Activated T-cell treated with anti-CD3 and anti-CD28 coated beads for 4 hours (primary cell): ENCODE measurements around the gene CRIM1.

Source experiments
- DNase-seq: peaks from one replicate; pipeline ENCODE4 v3.0.0-alpha.2; 2020

Gene CRIM1

DNA sequence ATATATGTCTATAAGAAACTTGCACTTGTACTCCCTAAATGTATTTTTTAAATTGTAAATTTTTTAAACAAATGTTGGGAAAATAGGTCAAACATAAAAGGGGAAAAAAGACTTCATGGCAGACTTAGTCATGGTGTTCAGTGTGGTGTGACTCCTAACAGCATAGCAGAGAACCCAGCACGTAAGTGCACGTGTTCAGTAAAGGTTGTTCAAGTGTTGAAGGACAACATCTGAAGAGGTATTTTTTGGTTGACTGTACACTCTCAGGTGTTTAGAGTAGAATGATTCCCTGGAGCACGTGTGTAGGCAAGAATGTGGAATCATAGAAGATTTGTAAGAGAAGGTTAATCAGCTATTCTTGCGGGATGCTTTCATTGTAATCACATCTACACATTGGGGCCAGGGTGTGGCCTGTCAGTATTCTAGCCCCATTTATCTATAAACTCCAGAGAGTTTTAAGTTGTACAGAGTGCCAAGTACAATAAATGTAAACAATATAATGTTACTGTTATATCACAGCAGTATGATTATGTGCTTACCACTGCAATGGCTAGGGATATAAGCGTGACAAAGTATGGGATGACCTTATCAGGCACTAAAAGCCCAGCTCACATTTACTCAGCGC is 106.8 kb downstream of the CRIM1 start:
- no peak for DNase-seq

DNA sequence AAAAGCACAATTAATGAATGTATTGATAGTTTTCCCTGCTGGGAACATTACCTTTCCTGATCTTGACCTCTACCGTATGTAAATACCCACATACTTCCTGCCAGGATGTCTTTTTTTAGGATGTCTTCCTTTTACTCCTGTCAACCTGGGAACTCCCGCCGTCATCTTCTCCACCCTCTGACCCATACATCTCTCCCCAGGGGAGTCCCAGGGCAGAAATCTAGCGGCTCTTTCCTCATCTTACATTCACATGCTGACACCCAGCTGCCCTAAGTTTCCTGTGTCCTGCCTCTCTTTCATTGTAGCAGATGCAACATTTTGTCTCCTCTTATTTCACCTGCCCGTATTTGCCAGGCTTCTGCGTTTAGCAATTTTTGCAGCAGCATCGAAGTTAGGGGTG is 107.8 kb downstream of the CRIM1 start:
- DNase-seq, result no peak

DNA sequence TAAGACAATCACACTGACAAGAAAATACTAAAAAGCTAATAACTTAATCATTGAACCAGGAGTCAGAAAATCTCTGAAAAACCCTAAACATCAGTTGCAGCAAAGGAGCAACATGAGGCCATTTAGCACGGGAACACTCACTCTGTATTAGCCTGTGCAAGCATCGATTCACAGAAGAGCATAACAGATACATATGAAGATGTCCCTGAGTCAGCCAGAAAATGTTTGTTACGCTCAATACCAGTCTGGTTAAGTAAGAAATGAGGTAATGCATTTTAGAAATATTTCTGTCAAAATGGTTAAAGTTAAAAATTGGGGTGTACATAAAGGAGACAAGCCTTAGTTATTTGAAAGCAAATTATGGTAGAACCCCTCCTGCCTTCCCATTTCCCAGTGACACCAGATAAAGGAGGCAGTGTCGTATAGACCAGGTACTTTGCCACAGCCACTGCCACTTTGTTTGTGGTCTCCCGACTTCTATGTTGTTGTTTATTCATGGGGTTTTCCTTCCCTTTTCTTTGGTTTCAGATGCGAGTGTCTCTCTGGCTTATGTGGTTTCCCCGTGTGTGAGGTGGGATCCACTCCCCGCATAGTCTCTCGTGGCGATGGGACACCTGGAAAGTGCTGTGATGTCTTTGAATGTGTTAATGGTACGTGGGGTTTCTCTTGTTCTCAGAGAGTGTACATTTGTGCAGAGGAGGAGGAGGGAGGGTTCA is 108.6 kb downstream of the CRIM1 start:
- DNase-seq, result no peak

DNA sequence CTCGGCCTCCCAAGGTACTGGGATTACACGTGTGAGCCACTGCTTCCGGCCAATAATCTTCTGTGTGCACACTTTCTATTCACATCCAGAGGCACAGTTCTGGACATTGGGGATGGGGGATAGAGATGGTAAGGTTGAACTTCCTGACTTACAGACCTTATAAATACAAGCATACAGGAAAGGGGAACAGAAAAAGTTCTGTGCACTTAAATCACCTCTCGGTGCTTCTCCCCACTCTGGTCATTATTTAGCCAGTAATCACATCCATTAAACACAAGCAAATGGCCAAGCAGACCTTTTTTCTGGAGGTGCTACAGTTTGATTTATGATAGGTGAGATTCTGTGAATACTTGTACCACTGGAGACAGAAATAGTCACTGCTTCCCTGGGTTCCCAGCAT is 110.6 kb downstream of the CRIM1 start:
- DNase-seq, result no peak

DNA sequence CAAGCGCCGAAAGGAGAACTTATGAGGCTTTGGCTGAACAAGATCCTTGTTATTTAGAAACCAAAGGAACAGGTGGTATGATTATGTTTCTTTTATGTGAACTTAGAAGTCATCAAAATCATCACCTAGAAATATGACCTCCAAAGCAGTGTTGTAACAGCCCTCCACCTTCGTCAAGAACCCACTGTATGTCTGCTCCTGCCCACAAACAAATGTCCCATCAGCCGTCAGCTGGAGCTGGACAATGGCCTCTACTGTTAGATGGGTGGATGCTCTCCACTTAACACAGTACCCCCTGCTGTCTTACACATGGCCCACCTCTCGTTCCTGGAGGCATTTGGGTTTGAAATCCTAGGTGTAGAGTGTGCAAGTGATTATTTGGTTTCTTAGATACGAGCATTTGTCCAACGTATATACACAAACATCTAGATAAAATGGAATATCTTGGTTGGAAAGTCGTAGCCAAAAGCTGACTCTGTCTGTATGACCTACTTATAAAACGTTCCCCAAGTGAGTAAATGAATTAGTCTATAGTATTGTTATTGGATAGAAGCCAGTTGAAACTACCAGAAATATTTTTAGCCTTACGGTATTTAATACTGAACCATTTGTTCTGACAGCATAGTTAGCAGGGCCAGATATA is 113.0 kb downstream of the CRIM1 start:
- DNase-seq, result no peak

DNA sequence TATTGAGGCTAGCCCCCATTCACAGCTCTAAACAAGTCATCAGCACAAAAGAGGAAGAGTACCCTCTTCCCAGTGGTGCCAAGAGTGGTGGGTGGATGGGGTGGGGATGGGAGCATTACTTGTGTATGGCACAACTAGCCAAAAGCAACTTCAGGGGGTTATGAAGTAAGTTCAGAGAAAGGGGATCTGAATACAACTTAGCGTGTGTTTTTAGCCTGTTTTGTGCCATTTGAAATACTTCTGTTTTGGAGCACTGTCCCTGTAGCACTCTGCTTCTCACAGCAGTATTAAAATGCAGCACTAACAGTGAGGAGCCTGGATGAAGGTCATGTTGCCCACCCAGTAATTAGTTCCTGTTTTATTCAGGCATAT is 113.5 kb downstream of the CRIM1 start:
- no peak for DNase-seq

DNA sequence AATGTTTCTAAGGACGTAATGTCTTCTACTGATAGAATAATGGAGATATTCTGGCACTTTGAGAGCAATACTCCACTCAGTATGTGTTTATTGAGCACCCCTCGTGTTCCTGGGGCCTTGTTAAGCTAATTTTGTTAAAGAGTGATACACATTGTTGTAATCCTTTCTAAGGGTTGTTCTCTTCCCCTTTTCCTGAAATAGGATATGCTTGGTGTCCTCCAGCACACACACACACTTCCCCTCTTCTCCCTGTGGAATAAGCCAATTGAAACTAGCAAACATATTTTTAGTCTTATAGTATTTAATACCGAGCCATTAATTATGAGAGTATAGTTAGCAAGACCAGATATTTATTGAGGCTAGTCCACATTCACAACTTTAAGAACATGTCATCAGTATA is 114.1 kb downstream of the CRIM1 start:
- no peak for DNase-seq

DNA sequence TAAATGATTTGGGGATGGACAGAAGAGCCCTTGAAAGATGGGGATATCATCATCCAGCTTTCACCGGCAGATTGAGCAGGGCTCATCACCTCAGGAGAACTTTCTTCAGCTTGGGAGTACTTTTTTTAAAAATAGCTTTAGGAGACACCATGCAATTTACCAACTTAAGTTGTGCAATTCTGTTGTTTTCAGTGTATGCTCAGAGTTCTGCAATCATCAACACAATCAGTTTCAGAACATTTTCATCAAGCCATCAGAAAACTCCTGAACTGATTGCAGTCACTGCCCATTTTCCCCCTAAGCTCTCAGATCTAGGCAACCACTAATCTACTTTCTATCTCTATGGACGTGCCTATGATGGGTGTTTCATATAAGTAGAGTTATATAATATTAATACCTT is 117.7 kb downstream of the CRIM1 start:
- DNase-seq, result no peak

DNA sequence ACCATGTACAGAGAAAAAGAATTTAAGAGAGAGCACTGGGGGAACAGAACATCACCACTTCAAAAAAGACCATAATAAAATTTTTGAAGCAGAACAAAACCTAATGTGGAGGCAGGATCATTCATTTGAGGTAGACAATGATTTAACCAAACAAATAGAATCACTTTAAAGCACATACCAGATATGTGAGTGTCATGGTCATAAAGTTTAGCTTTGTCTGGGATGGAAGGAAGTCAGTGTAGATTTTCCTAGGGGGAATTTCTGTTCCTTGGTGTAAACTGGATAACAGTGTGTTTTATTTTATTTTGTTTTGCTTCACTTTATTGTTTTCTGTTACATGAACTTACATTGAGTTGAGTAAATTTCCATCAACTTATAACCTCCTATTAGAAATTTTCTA is 120.8 kb downstream of the CRIM1 start:
- no peak for DNase-seq

DNA sequence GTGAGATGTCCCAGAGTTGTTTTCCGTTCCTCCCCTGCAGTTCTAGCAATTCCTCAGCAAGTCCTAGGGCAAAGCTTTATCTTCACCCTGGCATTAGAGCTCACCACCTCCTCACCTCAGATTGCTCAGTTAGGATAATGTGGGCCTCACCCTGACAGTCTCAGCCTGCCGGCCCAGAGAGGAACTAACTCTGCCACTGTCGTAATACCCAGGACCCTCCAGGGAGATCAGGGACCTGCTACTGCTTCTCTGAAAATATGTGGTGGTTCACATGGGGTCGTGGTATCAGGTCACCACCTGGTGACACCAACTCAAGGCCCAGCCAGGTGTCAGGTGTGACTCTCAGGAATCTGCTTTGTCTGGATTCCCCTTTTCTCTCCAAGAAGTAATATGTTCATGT is 121.7 kb downstream of the CRIM1 start:
- DNase-seq, result no peak

DNA sequence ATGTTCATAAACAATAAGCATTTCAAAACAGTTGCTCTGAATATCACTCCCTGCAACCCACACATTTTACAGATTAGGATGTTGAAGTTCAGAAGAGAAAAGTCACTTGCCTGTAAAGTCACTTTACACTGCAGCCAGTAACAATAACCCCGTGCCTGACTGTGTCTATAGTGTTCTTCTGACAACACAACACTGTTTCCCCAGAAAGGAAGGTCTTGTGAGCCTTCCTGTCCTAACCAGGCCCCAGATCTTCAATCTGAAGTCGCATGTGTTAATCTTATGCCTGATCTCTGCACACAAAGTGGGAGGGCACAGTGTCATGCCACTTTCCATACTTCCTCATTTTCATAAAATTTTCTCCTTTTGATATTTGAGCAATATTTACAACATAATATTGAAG is 122.2 kb downstream of the CRIM1 start:
- no peak for DNase-seq

DNA sequence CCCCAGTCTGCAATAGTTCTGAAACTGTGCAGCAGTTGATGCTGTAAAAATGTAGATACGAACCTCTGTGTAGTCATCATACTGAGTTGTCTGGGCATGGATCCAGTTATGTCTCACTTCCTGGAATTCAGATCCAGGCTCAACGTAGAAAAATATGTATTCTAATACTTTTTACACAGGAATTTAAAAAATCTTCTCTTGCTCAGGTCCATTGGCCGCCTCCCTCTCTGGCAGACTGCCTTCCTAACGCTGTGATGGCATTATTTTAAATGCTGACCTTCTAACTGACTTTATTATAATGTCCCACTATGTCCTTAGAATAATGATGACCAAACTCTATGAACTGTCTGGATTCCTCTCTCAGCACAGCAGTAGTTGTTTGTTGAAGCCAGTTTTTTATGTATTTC is 122.8 kb downstream of the CRIM1 start:
- no peak for DNase-seq

DNA sequence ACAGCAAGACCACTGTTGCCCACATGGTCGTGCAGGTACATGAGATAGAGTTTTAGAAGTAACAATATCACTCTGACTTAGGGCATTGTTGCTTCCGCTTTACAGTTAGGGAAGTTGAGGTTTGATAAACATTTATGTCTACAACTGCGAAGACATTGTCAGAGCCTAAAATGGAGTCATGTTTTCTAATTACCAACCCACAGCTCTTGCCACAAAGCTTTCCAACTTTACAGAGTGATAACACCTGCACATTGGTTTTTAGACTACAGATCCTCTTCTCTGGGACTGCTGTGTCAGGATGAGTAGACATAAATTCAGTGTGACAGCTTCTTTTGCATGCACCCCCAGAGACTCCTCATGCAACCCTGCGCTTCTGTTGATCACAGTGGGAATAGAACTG is 123.4 kb downstream of the CRIM1 start:
- DNase-seq, result no peak

DNA sequence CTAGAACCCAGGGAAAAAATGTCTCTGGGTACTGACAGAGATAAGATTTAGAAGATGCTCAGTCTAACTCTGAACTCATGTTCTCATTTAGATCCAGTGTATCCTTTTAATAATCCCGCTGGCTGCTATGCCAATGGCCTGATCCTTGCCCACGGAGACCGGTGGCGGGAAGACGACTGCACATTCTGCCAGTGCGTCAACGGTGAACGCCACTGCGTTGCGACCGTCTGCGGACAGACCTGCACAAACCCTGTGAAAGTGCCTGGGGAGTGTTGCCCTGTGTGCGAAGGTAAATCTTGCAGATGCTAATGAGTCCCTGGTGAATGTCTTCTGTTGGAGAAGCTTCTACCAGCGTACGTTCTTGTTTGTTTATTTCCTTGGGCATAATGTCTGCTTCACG is 123.8 kb downstream of the CRIM1 start:
- DNase-seq, result no peak

DNA sequence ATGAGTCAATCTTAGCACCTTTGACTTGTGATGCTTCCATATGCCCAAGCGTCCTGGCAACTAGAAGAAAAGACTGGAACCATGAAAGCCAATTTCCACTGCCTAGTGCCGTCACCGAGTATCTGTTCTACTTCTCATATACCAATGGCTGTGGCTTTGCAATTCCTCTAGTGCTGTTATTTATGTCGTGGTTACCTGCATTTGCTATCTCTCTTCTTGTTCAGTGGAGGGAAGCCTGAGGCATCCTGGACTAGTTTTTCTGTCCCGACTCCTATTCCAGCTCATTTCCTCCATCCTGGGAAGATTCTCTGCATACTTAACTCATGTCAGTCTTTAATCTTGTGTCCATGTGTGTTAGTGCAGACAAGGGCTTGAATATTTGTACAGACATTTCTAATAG is 124.5 kb downstream of the CRIM1 start:
- DNase-seq, result no peak

DNA sequence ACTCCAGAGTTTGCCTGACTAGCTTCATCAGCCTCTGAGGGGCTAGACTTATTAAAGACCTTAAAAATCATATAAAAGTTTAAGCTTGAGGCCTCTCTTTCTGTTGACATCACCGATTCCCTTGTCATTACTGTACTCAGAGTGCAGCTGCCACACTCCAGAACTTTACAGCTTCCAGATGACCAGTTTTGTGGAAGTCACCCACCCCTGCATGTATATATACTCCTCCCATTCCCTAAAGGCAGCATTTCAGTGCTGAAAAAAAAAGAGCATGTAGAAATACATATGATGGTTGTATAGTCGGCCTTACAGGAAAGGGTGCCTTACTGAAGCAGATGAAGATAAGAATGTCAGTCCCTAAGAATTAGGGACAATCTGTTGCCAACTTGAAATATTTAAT is 125.1 kb downstream of the CRIM1 start:
- no peak for DNase-seq

DNA sequence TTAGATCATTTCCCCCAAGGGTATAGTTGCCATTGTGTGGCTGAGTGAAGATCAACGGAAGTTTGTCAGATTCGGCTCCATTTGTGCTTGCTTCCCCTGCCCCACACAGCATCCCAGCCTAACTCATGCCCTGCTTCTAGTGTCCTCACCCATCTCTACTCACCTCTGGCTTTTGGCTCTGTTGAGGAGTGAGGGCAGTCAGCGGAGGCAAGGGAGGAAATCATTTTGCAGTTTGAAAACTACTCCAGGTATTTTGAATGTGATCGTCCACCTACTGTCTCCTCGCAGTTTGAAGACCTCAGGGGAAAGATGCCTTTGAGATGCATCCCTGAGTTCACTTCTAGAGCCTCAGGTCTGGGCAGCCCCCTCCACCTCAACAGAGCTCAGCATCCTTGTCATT is 126.1 kb downstream of the CRIM1 start:
- DNase-seq, result no peak

DNA sequence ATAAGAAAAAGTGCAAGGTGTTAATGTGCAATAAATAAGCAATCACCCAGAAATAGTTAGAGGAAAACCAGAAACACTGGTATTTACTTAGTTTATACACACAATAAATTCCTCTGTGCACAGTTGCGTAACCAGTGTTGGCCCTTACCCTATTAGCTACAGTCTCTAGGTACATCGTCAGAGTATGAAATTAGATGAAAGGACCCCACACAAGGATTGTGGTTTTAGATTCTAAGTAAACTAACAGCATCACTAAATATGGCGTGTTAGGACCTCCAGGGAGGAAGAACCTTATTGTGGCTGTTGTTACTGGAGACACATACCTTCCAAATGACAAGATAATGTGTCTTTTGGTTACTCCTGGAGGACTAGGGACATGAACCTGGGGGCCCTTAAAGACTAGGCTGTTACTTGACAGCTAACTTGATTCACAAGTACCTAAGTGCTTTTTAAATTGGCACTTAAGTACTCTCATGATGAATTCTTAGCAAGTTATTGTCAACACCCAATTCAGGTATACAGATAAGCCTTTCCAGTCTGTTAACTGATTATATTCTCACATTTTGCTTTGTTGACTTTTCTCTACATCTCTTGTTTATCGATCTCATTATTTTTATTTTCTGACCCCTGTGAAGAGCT is 127.1 kb downstream of the CRIM1 start:
- no peak for DNase-seq

DNA sequence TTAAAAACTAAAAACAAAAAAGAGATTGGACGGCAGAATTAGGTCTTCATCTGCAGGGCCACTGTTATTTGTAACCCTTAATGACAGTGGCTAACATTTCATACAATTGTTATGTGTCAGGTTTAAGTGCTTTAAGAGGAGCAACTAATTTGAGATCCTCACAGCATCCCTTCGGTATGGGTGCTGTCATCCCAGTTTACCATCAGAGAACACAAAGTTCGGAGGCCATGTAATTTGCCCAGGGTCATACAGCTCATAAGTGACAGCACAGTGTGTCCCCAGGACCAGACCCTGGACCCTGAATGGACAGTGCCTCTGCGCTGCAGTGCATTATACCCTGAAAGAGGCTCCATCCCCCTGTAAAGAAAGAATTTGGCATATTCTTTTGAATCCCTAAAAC is 127.7 kb downstream of the CRIM1 start:
- DNase-seq, result no peak

DNA sequence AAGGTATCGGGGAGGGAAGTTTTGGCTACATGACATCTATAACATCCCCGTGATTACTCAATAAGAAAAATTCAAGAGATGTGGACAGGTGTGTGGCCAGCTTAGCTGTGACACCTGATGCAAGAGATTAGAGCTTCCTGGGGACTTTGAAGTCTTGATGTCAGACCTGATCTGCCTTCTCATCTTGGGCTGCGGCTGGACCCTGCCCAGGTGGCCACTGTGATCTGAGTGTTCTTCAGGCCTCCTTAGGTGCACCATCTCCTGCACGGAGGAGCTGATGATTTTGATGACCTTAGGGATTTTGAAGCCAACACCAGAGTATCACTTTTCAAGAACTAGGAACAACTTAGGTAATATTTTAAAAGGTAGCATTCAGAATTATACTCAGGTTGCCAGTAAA is 128.9 kb downstream of the CRIM1 start:
- DNase-seq, result no peak

DNA sequence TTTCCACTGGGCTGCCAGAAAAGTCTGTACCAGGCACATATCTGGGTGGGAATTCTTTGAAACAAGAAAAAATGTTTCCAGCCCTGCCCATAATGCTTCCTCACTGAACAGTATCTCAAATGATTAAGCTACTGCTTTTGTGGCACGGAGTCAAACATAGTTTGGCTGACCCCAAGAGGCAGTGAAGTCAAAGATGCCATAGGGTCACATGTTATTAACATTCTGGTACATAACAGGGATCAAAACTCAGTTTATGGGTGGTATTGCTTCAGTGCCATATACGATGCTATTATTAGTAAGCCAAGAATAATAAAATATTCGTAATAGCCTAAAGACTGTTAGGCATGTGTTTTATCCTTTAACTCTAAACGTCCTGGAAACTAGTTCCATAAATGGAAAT is 129.9 kb downstream of the CRIM1 start:
- DNase-seq, result no peak

DNA sequence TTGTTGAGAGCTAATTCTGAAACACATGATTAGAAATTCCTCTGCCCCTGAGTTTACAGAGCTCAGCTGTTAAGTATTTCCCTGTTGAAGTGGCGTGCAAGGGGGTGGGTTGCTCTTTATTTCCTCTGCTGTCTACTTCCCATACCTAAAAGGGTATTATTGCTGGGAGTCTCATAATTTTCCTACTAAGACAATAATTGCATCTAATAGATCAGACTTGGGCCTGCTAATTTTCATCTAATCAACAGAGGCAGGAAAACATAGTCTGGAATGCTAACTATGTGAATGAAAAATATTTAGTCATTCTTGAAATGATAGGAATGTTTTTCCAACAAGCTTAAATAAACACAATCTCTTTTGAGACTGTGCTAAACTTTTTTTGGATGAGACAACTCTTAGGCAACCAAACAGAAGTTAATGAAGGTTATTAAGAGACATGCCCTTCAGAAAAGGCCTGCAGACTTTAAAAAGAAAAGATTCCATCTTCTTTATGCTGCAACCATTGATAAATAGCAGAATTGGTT is 131.0 kb downstream of the CRIM1 start:
- DNase-seq, result no peak

DNA sequence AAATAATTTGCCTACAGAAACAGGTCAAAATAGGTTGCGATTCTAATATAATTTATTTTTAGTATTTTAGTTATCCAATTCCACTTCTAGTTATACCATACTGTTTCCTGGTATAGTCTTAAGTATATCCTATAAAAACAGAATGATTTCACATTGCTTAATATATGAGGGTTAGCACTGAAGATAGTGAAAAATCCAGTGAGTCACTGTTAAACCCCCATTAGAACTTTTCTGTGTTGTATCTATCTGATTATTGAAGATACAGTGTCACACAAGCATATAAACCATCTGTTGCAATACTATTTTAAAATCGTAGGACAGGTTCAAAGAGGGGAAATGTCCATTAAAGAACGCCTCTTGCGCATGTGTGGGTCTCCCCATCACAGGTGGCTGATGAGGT is 132.4 kb downstream of the CRIM1 start:
- DNase-seq, result no peak

DNA sequence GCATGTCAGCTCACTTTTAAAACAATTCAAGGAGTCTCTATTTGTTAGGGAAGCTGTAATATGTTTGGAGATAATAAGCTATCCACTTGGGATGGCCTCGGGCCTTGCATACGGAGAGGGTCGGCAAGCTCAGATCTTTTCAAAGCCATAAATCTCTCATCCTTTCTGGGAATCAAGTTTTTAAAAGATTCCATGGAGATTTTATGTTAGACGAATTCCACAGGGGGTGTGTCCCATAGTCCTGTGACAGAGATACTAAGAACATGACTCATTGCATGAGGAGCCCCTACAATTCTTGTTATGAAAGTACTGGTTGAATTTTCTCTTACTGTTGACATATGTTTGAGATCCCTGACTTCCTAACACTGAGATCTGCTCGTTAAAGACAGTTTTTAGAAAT is 133.7 kb downstream of the CRIM1 start:
- no peak for DNase-seq
